ENCODE measurements around the gene FZD2.

- TF ChIP-seq CTCF (conservative IDR thresholded peaks at IDR 0.05) (no peak), EZH2 (IDR thresholded peaks at IDR 0.05; ENCODE audit: low read depth) (no peak)
These were observed 18.1 kb downstream of the FZD2 start for GRCh38 chr17:44575403-44575802.
